CD14-positive monocyte (primary cell): ENCODE data around the gene TMEM164. TPM values are rescaled to one million over a fixed set of nuclear protein-coding genes. Genes with fewer than 3 reads are reported as not detected.
A peak's percentile ranks its signal among the peaks of the same experiment; 100 is the strongest.

Source experiments
- DNase-seq, 3 donors: peaks; one replicate each; pipeline ENCODE4 v3.0.0-alpha.2; 2011 to 2022
- H2AFZ ChIP-seq: 2 replicates; pipeline ENCODE4 v1.6.0; 2012; ENCODE audit warnings: mild to moderate bottlenecking, low read depth, low read length, inconsistent platforms; ENCODE audit not compliant: insufficient read depth, poor library complexity, severe bottlenecking
- H3K27ac ChIP-seq, 2 donors: 1 replicate in 1 of 2; 2 replicates in 1 of 2; pipeline ENCODE4 v1.5.1; 2012 to 2013; ENCODE audit warnings: low read length in 2 of 2, control low read depth in 1 of 2, inconsistent platforms in 1 of 2, low read depth in 1 of 2, mild to moderate bottlenecking in 1 of 2
- H3K27me3 ChIP-seq, 2 donors: one replicate each; pipeline versions ENCODE4 v1.6.0 to v1.6.1; 2011 to 2013; ENCODE audit warnings: low read length in 2 of 2; ENCODE audit not compliant: control insufficient read depth in 2 of 2, insufficient read depth in 2 of 2
- H3K36me3 ChIP-seq, 2 donors: replicated peaks in 1 of 2; 1 replicate in 1 of 2; 2 replicates in 1 of 2; pipeline versions ENCODE4 v1.5.1 to v1.6.1; 2012 to 2013; ENCODE audit warnings: low read length in 2 of 2, control low read depth in 1 of 2, inconsistent platforms in 1 of 2, mild to moderate bottlenecking in 1 of 2; ENCODE audit not compliant: insufficient read depth in 2 of 2, control insufficient read depth in 1 of 2
- H3K4me1 ChIP-seq, 2 donors: 1 replicate in 1 of 2; 2 replicates in 1 of 2; pipeline versions ENCODE4 v1.5.1 to v1.6.1; 2012 to 2013; ENCODE audit warnings: low read length in 2 of 2, control low read depth in 1 of 2, inconsistent platforms in 1 of 2, mild to moderate bottlenecking in 1 of 2, moderate library complexity in 1 of 2; ENCODE audit not compliant: insufficient read depth in 2 of 2, control insufficient read depth in 1 of 2
- H3K4me2 ChIP-seq: replicated peaks from 2 replicates; pipeline ENCODE3; 2012; ENCODE audit warnings: low read length, moderate library complexity, mild to moderate bottlenecking; ENCODE audit not compliant: poor library complexity, severe bottlenecking; ENCODE audit errors: extremely low read depth
- H3K4me3 ChIP-seq, 3 experiments: fragments of 200-600 bp in 1 of 3; sonication (generic) in 1 of 3; replicated peaks in 1 of 3; 1 replicate in 2 of 3; 2 replicates in 1 of 3; pipeline ENCODE4 v1.5.1; 2011 to 2013; ENCODE audit warnings: low read length in 3 of 3, mild to moderate bottlenecking in 3 of 3, control low read depth in 2 of 3, low read depth in 2 of 3, inconsistent platforms in 1 of 3, moderate library complexity in 1 of 3
- H3K79me2 ChIP-seq: 2 replicates; pipeline ENCODE4 v1.6.0; 2012; ENCODE audit warnings: mild to moderate bottlenecking, control low read depth, inconsistent platforms, low read length, moderate library complexity; ENCODE audit not compliant: insufficient read depth
- H3K9ac ChIP-seq: 2 replicates; pipeline ENCODE4 v1.6.0; 2017; ENCODE audit warnings: low read length, mild to moderate bottlenecking; ENCODE audit not compliant: insufficient read depth, poor library complexity, severe bottlenecking
- H3K9me3 ChIP-seq, 2 donors: replicated peaks in 1 of 2; 1 replicate in 1 of 2; 2 replicates in 1 of 2; pipeline versions ENCODE4 v1.5.1 to v1.6.1; 2012 to 2013; ENCODE audit warnings: low read length in 2 of 2, control low read depth in 1 of 2; ENCODE audit not compliant: control insufficient read depth in 1 of 2, insufficient read depth in 1 of 2
- H4K20me1 ChIP-seq: 2 replicates; pipeline ENCODE4 v1.6.0; 2012; ENCODE audit warnings: mild to moderate bottlenecking, low read length, control low read depth, moderate library complexity; ENCODE audit not compliant: insufficient read depth
- H3K27ac Mint-ChIP-seq, 7 donors: one replicate each; pipeline ENCODE4 v1.8.0; 2020; ENCODE audit warnings: mild to moderate bottlenecking in 7 of 7, mixed read lengths in 7 of 7, moderate library complexity in 6 of 7, inconsistent platforms in 2 of 7
- H3K27me3 Mint-ChIP-seq, 3 donors: one replicate each; pipeline ENCODE4 v1.8.0; 2021 to 2022; ENCODE audit warnings: low read depth in 3 of 3, mild to moderate bottlenecking in 3 of 3, mixed read lengths in 3 of 3, moderate library complexity in 3 of 3, inconsistent platforms in 1 of 3
- H3K36me3 Mint-ChIP-seq, 2 donors: one replicate each; pipeline ENCODE4 v1.8.0; 2020; ENCODE audit warnings: mixed read lengths in 2 of 2, inconsistent platforms in 1 of 2, mild to moderate bottlenecking in 1 of 2
- H3K4me1 Mint-ChIP-seq: one replicate; pipeline ENCODE4 v1.8.0; 2020; ENCODE audit warnings: mild to moderate bottlenecking, mixed read lengths
- H3K4me3 Mint-ChIP-seq, 2 donors: one replicate each; pipeline ENCODE4 v1.8.0; 2020; ENCODE audit warnings: mild to moderate bottlenecking in 2 of 2, mixed read lengths in 2 of 2, moderate library complexity in 1 of 2
- H3K9me3 Mint-ChIP-seq, 7 donors: one replicate each; pipeline ENCODE4 v1.8.0; 2020 to 2022; ENCODE audit warnings: mixed read lengths in 7 of 7, mild to moderate bottlenecking in 6 of 7, moderate library complexity in 6 of 7, inconsistent platforms in 2 of 7
- CTCF ChIP-seq: fragments of 200-600 bp; IDR thresholded peaks from one replicate; pipeline ENCODE4 v1.8.0; 2022; ENCODE audit warnings: antibody characterized with exemption, mild to moderate bottlenecking
- WGBS: methylation state at CpG from one replicate; pipeline ENCODE4 v1.1.5; 2013; ENCODE audit warnings: missing lambda C conversion rate; ENCODE audit not compliant: insufficient coverage; 5-methylcytosine and 5-hydroxymethylcytosine counted together
- intact Hi-C, 2 donors: fragments of 100-400 bp; cut with micrococcal nuclease; formaldehyde crosslinking; loops; one replicate each; pipeline versions ENCODE4 v1.15.0 to v1.15.1; 2023
- polyA plus RNA-seq, 3 donors: library from polyadenylated mRNA; depleted of rRNA in 1 of 3; unstranded in 2 of 3; stranded (reverse) in 1 of 3; fragments of 300-500 nt in 2 of 3; fragments of >200 nt in 1 of 3; fragmentation: Illumina TruSeq in 2 of 3; gene quantifications; 1 replicate in 2 of 3; 2 replicates in 1 of 3; pipeline ENCODE4 v1.2.3, GENCODE V29; 2012 to 2021

Gene TMEM164
- polyA plus RNA-seq, 3 donors, result 5.3 to 39.5 (median 7.3) TPM

GRCh38 chrX:109954955-109955354 lies 48.0 kb upstream of the TMEM164 start:
- Histone ChIP-seq H3K4me1 (peaks cover 0 to 2% of the 10 kb centered on the region in 2 donors), H3K4me3 (no peak overlapping the region), H4K20me1 (no peaks in the 10 kb centered on the region), H3K36me3 (no peaks in the 10 kb centered on the region), H3K4me2 (no peak overlapping the region), H3K9me3 (no peaks in the 10 kb centered on the region), H3K27me3 (no peaks in the 10 kb centered on the region), H3K27ac (no peak overlapping the region), H2AFZ (no peak overlapping the region), H3K79me2 (no peaks in the 10 kb centered on the region), H3K9ac (no peak overlapping the region)
- Mint-ChIP-seq H3K27me3 (peaks cover 0 to 10% (median 0%) of the 10 kb centered on the region in 3 donors), H3K36me3 (no peaks in the 10 kb centered on the region), H3K27ac (no peak overlapping the region), H3K4me3 (no peak overlapping the region), H3K9me3 (peaks cover 0 to 2% (median 0%) of the 10 kb centered on the region in 7 donors), H3K4me1 (peaks cover 31% of the 10 kb centered on the region)
- DNase-seq, result no peak
- no peak for TF ChIP-seq CTCF
- intact Hi-C loops, result no loop called here
- no CpG with 5 or more reads among the region's 1 CpG for WGBS

GRCh38 chrX:109958266-109958665 lies 44.6 kb upstream of the TMEM164 start:
- Mint-ChIP-seq H3K4me3 (no peak overlapping the region), H3K27me3 (peaks cover 0 to 14% (median 0%) of the 10 kb centered on the region in 3 donors), H3K9me3 (peaks cover 0 to 2% (median 0%) of the 10 kb centered on the region in 7 donors), H3K36me3 (no peaks in the 10 kb centered on the region), H3K4me1 (peaks cover 28% of the 10 kb centered on the region), H3K27ac (peak overlapping the region in 1 of 7 donors; percentile 57)
- intact Hi-C loops, result no loop called here
- Histone ChIP-seq H3K27me3 (no peaks in the 10 kb centered on the region), H2AFZ (no peak overlapping the region), H3K27ac (no peak overlapping the region), H3K9ac (no peak overlapping the region), H3K36me3 (no peaks in the 10 kb centered on the region), H4K20me1 (no peaks in the 10 kb centered on the region), H3K4me2 (no peak overlapping the region), H3K4me3 (no peak overlapping the region), H3K4me1 (peaks cover 0 to 2% of the 10 kb centered on the region in 2 donors), H3K79me2 (no peaks in the 10 kb centered on the region), H3K9me3 (no peaks in the 10 kb centered on the region)
- no peak for DNase-seq
- no peak for TF ChIP-seq CTCF
